BLaER1 (cell line): Measurements from ENCODE around the gene U2AF1L4.
"Not testable (repeated sequence)": the region's sequence is repeated elsewhere in the genome, so short reads cannot be mapped to it uniquely, and the experiment has no call there.

Experiments used
- H3K27ac ChIP-seq: shearing (Covaris generic); formaldehyde crosslinking; 2 replicates; pipeline ENCODE4 v1.8.1; 2022
- H3K27me3 ChIP-seq: shearing (Covaris generic); formaldehyde crosslinking; 2 replicates; pipeline ENCODE4 v1.8.1; 2022
- H3K36me3 ChIP-seq: shearing (Covaris generic); formaldehyde crosslinking; 2 replicates; pipeline ENCODE4 v1.8.1; 2022
- H3K4me1 ChIP-seq: shearing (Covaris generic); formaldehyde crosslinking; 2 replicates; pipeline ENCODE4 v1.8.1; 2022
- H3K4me2 ChIP-seq: shearing (Covaris generic); formaldehyde crosslinking; 2 replicates; pipeline ENCODE4 v1.8.1; 2022
- H3K4me3 ChIP-seq: shearing (Covaris generic); formaldehyde crosslinking; 2 replicates; pipeline ENCODE4 v1.8.1; 2022
- H3K9ac ChIP-seq: shearing (Covaris generic); formaldehyde crosslinking; 2 replicates; pipeline ENCODE4 v1.8.1; 2022
- H3K9me3 ChIP-seq: shearing (Covaris generic); formaldehyde crosslinking; 2 replicates; pipeline ENCODE4 v1.8.1; 2022
- H4K20me1 ChIP-seq: shearing (Covaris generic); formaldehyde crosslinking; 2 replicates; pipeline ENCODE4 v1.8.1; 2022
- Cebpa-rat ChIP-seq: shearing (Covaris generic); IDR thresholded peaks from 2 replicates; pipeline ENCODE4 v1.8.1; 2022

The U2AF1L4 gene

GRCh38 chr19:35727956-35728706, 17.1 kb downstream of the U2AF1L4 start:
- Histone ChIP-seq H3K27ac (no peak overlapping the region), H3K4me1 (no peaks in the 10 kb centered on the region), H3K9me3 (no peaks in the 10 kb centered on the region), H3K4me3 (no peak overlapping the region), H3K36me3 (peaks cover 99% of the 10 kb centered on the region), H3K4me2 (no peak overlapping the region), H3K9ac (no peak overlapping the region), H4K20me1 (peaks cover 80% of the 10 kb centered on the region), H3K27me3 (no peaks in the 10 kb centered on the region)
- no peak for TF ChIP-seq Cebpa-rat

DNA sequence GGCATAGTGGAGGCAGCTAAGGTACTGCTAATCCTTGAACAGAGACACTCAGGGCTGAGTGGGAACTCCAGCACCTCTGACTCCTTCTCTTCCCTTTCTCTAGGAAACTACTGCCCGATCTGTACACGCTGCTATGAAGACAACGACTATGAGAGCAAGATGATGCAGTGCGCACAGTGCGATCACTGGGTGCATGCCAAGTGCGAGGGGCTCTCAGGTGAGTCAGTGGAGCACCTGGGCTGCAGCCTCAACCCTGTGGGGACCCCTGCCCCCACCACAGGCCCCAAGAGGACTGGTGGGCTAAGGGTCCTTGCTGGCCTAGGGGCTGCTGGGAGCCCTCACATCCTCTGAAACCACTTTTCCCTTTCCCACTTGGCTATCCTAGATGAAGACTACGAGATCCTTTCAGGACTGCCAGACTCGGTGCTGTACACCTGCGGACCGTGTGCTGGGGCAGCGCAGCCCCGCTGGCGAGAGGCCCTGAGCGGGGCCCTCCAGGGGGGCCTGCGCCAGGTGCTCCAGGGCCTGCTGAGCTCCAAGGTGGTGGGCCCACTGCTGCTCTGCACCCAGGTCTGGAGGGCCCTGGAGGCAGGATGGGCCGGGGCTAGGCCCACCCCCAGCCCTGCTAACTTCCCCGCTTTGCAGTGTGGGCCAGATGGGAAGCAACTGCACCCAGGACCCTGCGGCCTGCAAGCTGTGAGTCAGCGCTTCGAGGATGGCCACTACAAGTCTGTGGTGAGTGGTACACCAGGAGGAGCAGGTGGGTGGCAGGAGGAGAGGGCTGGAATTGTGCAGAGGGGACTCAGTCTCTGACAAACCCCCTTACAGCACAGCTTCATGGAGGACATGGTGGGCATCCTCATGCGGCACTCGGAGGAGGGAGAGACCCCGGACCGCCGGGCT, 17.9 kb downstream of the U2AF1L4 start:
- no peak overlapping the region for H3K9ac ChIP-seq
- no peak overlapping the region for H3K27ac ChIP-seq
- H3K9me3 ChIP-seq: no peaks in the 10 kb centered on the region
- no peak for TF ChIP-seq Cebpa-rat
- no peak overlapping the region for H3K4me3 ChIP-seq
- peaks cover 82% of the 10 kb centered on the region for H4K20me1 ChIP-seq
- peaks cover 100% of the 10 kb centered on the region for H3K36me3 ChIP-seq
- no peaks in the 10 kb centered on the region for H3K27me3 ChIP-seq
- H3K4me1 ChIP-seq: no peaks in the 10 kb centered on the region
- H3K4me2 ChIP-seq: no peak overlapping the region

DNA sequence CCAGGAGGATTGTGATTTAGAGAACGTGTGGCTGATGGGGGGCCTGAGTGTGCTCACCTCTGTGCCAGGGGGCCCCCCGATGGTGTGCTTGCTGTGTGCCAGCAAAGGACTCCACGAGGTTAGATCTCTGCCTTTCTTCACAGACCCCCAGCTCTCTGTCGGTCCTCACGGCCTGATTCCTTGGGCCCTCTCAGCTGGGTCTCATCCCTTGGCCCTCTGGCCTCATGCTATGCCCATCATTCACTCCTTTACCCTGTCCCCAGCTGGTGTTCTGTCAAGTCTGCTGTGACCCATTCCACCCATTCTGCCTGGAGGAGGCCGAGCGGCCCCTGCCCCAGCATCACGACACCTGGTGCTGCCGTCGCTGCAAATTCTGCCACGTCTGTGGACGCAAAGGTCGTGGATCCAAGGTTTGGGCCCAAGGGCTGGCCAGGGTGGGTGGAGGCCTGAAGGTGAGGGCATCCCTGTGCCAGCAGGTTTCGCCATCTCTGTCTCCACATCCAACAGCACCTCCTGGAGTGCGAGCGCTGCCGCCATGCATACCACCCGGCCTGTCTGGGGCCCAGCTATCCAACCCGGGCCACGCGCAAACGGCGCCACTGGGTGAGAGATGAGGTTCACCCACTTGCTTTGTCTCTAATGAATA, 19.9 kb downstream of the U2AF1L4 start:
- no peak overlapping the region for H3K9ac ChIP-seq
- no peaks in the 10 kb centered on the region for H3K4me1 ChIP-seq
- peaks cover 98% of the 10 kb centered on the region for H3K36me3 ChIP-seq

DNA sequence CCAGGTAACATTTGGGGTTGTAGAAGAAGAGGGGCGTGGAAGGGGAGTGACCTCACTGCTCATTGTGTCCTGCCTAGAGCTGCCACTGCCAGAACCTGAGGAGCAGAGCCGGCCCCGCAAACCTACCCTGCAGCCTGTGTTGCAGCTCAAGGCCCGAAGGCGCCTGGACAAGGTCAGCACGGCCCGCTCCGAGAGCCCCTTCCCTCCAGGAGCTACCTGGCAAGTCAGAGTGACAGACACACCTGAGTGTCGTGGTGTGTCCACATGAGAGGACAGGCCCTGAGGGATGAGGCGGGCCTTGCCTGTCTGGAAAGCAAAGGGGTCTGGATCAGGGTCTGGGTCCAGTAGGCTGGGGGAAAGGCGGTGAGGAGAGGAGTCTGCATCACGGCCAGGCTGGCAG, 20.7 kb downstream of the U2AF1L4 start:
- Histone ChIP-seq H3K36me3 (peaks cover 98% of the 10 kb centered on the region), H3K9me3 (no peaks in the 10 kb centered on the region), H4K20me1 (peaks cover 79% of the 10 kb centered on the region), H3K4me3 (no peak overlapping the region), H3K27me3 (no peaks in the 10 kb centered on the region), H3K27ac (no peak overlapping the region), H3K9ac (no peak overlapping the region), H3K4me1 (peaks cover 4% of the 10 kb centered on the region; the same call in 1 of the 2 replicates), H3K4me2 (no peak overlapping the region)
- no peak for TF ChIP-seq Cebpa-rat

More for the DNA sequence above, 19.9 kb downstream of the U2AF1L4 start:
- no peaks in the 10 kb centered on the region for H3K27me3 ChIP-seq
- TF ChIP-seq Cebpa-rat: no peak
- no peak overlapping the region for H3K4me3 ChIP-seq
- H4K20me1 ChIP-seq: peaks cover 80% of the 10 kb centered on the region
- no peaks in the 10 kb centered on the region for H3K9me3 ChIP-seq
- H3K4me2 ChIP-seq: no peak overlapping the region
- no peak overlapping the region for H3K27ac ChIP-seq

GRCh38 chr19:35724132-35724531, 21.1 kb downstream of the U2AF1L4 start:
- H3K4me1 ChIP-seq, H3K9ac ChIP-seq, H3K27me3 ChIP-seq, H3K9me3 ChIP-seq, H3K4me2 ChIP-seq, H3K27ac ChIP-seq, H3K4me3 ChIP-seq: not testable (repeated sequence)
- peaks cover 97% of the 10 kb centered on the region for H3K36me3 ChIP-seq
- peaks cover 79% of the 10 kb centered on the region for H4K20me1 ChIP-seq

GRCh38 chr19:35723671-35724070, 21.5 kb downstream of the U2AF1L4 start:
- Histone ChIP-seq H3K9me3 (no peaks in the 10 kb centered on the region), H3K9ac (no peak overlapping the region), H4K20me1 (peaks cover 79% of the 10 kb centered on the region), H3K36me3 (peaks cover 93% of the 10 kb centered on the region), H3K4me1 (peaks cover 13% of the 10 kb centered on the region), H3K4me3 (no peak overlapping the region), H3K27ac (no peak overlapping the region), H3K27me3 (no peaks in the 10 kb centered on the region), H3K4me2 (no peak overlapping the region)
- TF ChIP-seq Cebpa-rat: no peak

- Histone ChIP-seq H4K20me1 (peaks cover 76% of the 10 kb centered on the region), H3K27me3 (no peaks in the 10 kb centered on the region), H3K9me3 (no peaks in the 10 kb centered on the region), H3K27ac (no peak overlapping the region), H3K36me3 (peaks cover 85% of the 10 kb centered on the region), H3K9ac (no peak overlapping the region), H3K4me1 (peaks cover 14% of the 10 kb centered on the region), H3K4me3 (no peak overlapping the region), H3K4me2 (no peak overlapping the region)
- no peak for TF ChIP-seq Cebpa-rat
These were observed 22.3 kb downstream of the U2AF1L4 start for GRCh38 chr19:35722897-35723296.

GRCh38 chr19:35722461-35722860, 22.8 kb downstream of the U2AF1L4 start:
- peaks cover 81% of the 10 kb centered on the region for H3K36me3 ChIP-seq

GRCh38 chr19:35721374-35721773, 23.8 kb downstream of the U2AF1L4 start:
- Histone ChIP-seq H3K36me3 (peaks cover 70% of the 10 kb centered on the region), H3K27me3 (no peaks in the 10 kb centered on the region), H3K4me3 (no peak overlapping the region), H3K4me1 (peaks cover 14% of the 10 kb centered on the region), H3K4me2 (no peak overlapping the region), H4K20me1 (peaks cover 67% of the 10 kb centered on the region), H3K9me3 (no peaks in the 10 kb centered on the region), H3K27ac (no peak overlapping the region), H3K9ac (no peak overlapping the region)
- no peak for TF ChIP-seq Cebpa-rat

More at GRCh38 chr19:35722461-35722860, 22.8 kb downstream of the U2AF1L4 start:
- Histone ChIP-seq H3K9me3 (no peaks in the 10 kb centered on the region), H3K27me3 (no peaks in the 10 kb centered on the region), H3K4me3 (no peak overlapping the region), H3K4me1 (peaks cover 14% of the 10 kb centered on the region), H3K27ac (no peak overlapping the region), H3K9ac (no peak overlapping the region), H4K20me1 (peaks cover 72% of the 10 kb centered on the region), H3K4me2 (no peak overlapping the region)
- TF ChIP-seq Cebpa-rat: no peak
